SJCRH30 (cell line): ENCODE measurements around the gene BSPRY. TPM values are rescaled to one million over a fixed set of nuclear protein-coding genes. Genes with fewer than 3 reads are reported as not detected.

Experiments
- DNase-seq, 2 experiments: peaks; one replicate each; pipeline ENCODE4 v3.0.0-alpha.2; 2015 to 2020
- H3K27ac ChIP-seq: fragments of 250-450 bp; sonication (Bioruptor Pico); 2 replicates; pipeline ENCODE4 v1.5.1; 2020; ENCODE audit warnings: mild to moderate bottlenecking, moderate library complexity
- H3K27me3 ChIP-seq: fragments of 250-450 bp; sonication (Bioruptor Pico); 2 replicates; pipeline ENCODE4 v1.5.1; 2020; ENCODE audit warnings: mild to moderate bottlenecking, moderate library complexity
- H3K36me3 ChIP-seq: fragments of 250-450 bp; sonication (Bioruptor Pico); 2 replicates; pipeline ENCODE4 v1.5.1; 2020; ENCODE audit warnings: mild to moderate bottlenecking, moderate library complexity
- H3K4me1 ChIP-seq: fragments of 250-450 bp; sonication (Bioruptor Pico); 2 replicates; pipeline ENCODE4 v1.5.1; 2020; ENCODE audit warnings: mild to moderate bottlenecking, moderate library complexity
- H3K4me3 ChIP-seq: fragments of 250-450 bp; sonication (Bioruptor Pico); 2 replicates; pipeline ENCODE4 v1.5.1; 2020; ENCODE audit warnings: mild to moderate bottlenecking, moderate library complexity
- H3K9me3 ChIP-seq: fragments of 250-450 bp; sonication (Bioruptor Pico); replicated peaks from 2 replicates; pipeline ENCODE4 v1.5.1; 2020; ENCODE audit warnings: mild to moderate bottlenecking, moderate library complexity
- total RNA-seq: library from RNA; depleted of rRNA; stranded (reverse); fragments of >200 nt; shearing (Covaris generic); gene quantifications from 2 replicates; pipeline ENCODE4 v1.2.3, GENCODE V29; 2014; rRNA removed

Gene BSPRY
- total RNA-seq: 0.10 and 0.15 TPM in 2 replicates

GRCh38 chr9:113349445-113350094 lies at the start of gene BSPRY:
Gene BSPRY, plus strand, starts transcription at chr9:113349541. Its CDS starts 39 bp downstream, at chr9:113349580.
- Histone ChIP-seq H3K36me3 (no peaks in the 10 kb centered on the region), H3K27ac (no peak within 1 kb of the TSS), H3K4me1 (peaks cover 10% of the 10 kb centered on the region), H3K4me3 (no peak within 1 kb of the TSS), H3K9me3 (no peaks in the 10 kb centered on the region), H3K27me3 (peaks cover 10% of the 10 kb centered on the region; the same call in 1 of the 2 replicates)
- DNase-seq: no peak

GRCh38 chr9:113299800-113300292 lies 49.5 kb upstream of the BSPRY start:
- H3K27me3 ChIP-seq: 0 out of 2 replicates have a peak, but pooled peaks cover 3% of the 10 kb centered on the region

GRCh38 chr9:113301548-113301947 lies 47.8 kb upstream of the BSPRY start:
- Histone ChIP-seq H3K4me3 (no peak overlapping the region), H3K27me3 (peaks cover 3% of the 10 kb centered on the region; the same call in 1 of the 2 replicates)

More at GRCh38 chr9:113299800-113300292, 49.5 kb upstream of the BSPRY start:
- no peak overlapping the region for H3K4me3 ChIP-seq
- 0 out of 2 replicates have a peak, but pooled peaks cover 2% of the 10 kb centered on the region for H3K4me1 ChIP-seq
- no peaks in the 10 kb centered on the region for H3K36me3 ChIP-seq
- no peak overlapping the region for H3K27ac ChIP-seq
- DNase-seq: peak; percentile 46 to 67
- no peaks in the 10 kb centered on the region for H3K9me3 ChIP-seq

GRCh38 chr9:113302792-113303418 lies 46.4 kb upstream of the BSPRY start, which contains the start of gene RNF183:
Gene RNF183, minus strand, starts transcription at chr9:113303376. Its CDS starts 5,192 bp downstream, at chr9:113298184.
- Histone ChIP-seq H3K4me3 (no peak within 1 kb of the TSS), H3K27me3 (peaks cover 3% of the 10 kb centered on the region; the same call in 1 of the 2 replicates), H3K4me1 (0 out of 2 replicates have a peak, but pooled peaks cover 2% of the 10 kb centered on the region), H3K9me3 (no peaks in the 10 kb centered on the region), H3K36me3 (no peaks in the 10 kb centered on the region), H3K27ac (no peak within 1 kb of the TSS)
- DNase-seq: no peak

More at GRCh38 chr9:113301548-113301947, 47.8 kb upstream of the BSPRY start:
- no peaks in the 10 kb centered on the region for H3K9me3 ChIP-seq
- no peak for DNase-seq
- H3K36me3 ChIP-seq: no peaks in the 10 kb centered on the region
- H3K27ac ChIP-seq: no peak overlapping the region
- 0 out of 2 replicates have a peak, but pooled peaks cover 2% of the 10 kb centered on the region for H3K4me1 ChIP-seq

- H3K9me3 ChIP-seq: no peaks in the 10 kb centered on the region
Measured at GRCh38 chr9:113306566-113306965, 42.8 kb upstream of the BSPRY start.

GRCh38 chr9:113307396-113307975 lies 41.9 kb upstream of the BSPRY start:
- H3K27me3 ChIP-seq: peaks cover 3% of the 10 kb centered on the region; the same call in 1 of the 2 replicates

More at GRCh38 chr9:113306566-113306965, 42.8 kb upstream of the BSPRY start:
- peaks cover 14% of the 10 kb centered on the region for H3K4me1 ChIP-seq
- H3K36me3 ChIP-seq: no peaks in the 10 kb centered on the region
- H3K27ac ChIP-seq: no peak overlapping the region
- DNase-seq: no peak
- H3K27me3 ChIP-seq: peaks cover 3% of the 10 kb centered on the region; the same call in 1 of the 2 replicates
- H3K4me3 ChIP-seq: no peak overlapping the region

GRCh38 chr9:113309204-113309813 lies 40.0 kb upstream of the BSPRY start:
- no peak overlapping the region for H3K4me3 ChIP-seq
- H3K4me1 ChIP-seq: peaks cover 34% of the 10 kb centered on the region
- H3K27ac ChIP-seq: no peak overlapping the region
- peak; percentile 35 to 67 for DNase-seq
- no peaks in the 10 kb centered on the region for H3K9me3 ChIP-seq
- H3K36me3 ChIP-seq: no peaks in the 10 kb centered on the region
- no peaks in the 10 kb centered on the region; the same call in 1 of the 2 replicates for H3K27me3 ChIP-seq

More at GRCh38 chr9:113307396-113307975, 41.9 kb upstream of the BSPRY start:
- no peak overlapping the region for H3K4me3 ChIP-seq
- H3K9me3 ChIP-seq: no peaks in the 10 kb centered on the region
- DNase-seq: no peak
- H3K27ac ChIP-seq: no peak overlapping the region
- peaks cover 23% of the 10 kb centered on the region for H3K4me1 ChIP-seq
- H3K36me3 ChIP-seq: no peaks in the 10 kb centered on the region

GRCh38 chr9:113310538-113310937 lies 38.8 kb upstream of the BSPRY start:
- no peak overlapping the region for H3K27ac ChIP-seq
- H3K9me3 ChIP-seq: no peaks in the 10 kb centered on the region
- no peaks in the 10 kb centered on the region; the same call in 1 of the 2 replicates for H3K27me3 ChIP-seq
- H3K36me3 ChIP-seq: no peaks in the 10 kb centered on the region
- peak in 1 of 2 experiments; percentile 30 for DNase-seq
- H3K4me3 ChIP-seq: no peak overlapping the region
- peaks cover 34% of the 10 kb centered on the region for H3K4me1 ChIP-seq

- Histone ChIP-seq H3K4me1 (peaks cover 34% of the 10 kb centered on the region), H3K4me3 (no peak overlapping the region), H3K27ac (no peak overlapping the region), H3K36me3 (no peaks in the 10 kb centered on the region), H3K27me3 (no peaks in the 10 kb centered on the region), H3K9me3 (no peaks in the 10 kb centered on the region)
- no peak for DNase-seq
Measured at GRCh38 chr9:113311961-113312360, 37.4 kb upstream of the BSPRY start.

GRCh38 chr9:113313261-113313660 lies 36.1 kb upstream of the BSPRY start:
- Histone ChIP-seq H3K4me1 (peaks cover 34% of the 10 kb centered on the region), H3K4me3 (peak overlapping the region; percentile 38), H3K9me3 (no peaks in the 10 kb centered on the region), H3K36me3 (no peaks in the 10 kb centered on the region), H3K27me3 (no peaks in the 10 kb centered on the region), H3K27ac (peak overlapping the region; percentile 81)
- peak; percentile 93 to 95 for DNase-seq

- H3K4me3 ChIP-seq: no peak overlapping the region
- H3K4me1 ChIP-seq: peaks cover 34% of the 10 kb centered on the region
- no peak overlapping the region for H3K27ac ChIP-seq
- H3K27me3 ChIP-seq: no peaks in the 10 kb centered on the region
- H3K9me3 ChIP-seq: no peaks in the 10 kb centered on the region
- DNase-seq: no peak
- H3K36me3 ChIP-seq: no peaks in the 10 kb centered on the region
Measured at GRCh38 chr9:113315231-113315630, 34.1 kb upstream of the BSPRY start.

- Histone ChIP-seq H3K27me3 (no peaks in the 10 kb centered on the region), H3K27ac (no peak overlapping the region), H3K4me3 (no peak overlapping the region), H3K36me3 (no peaks in the 10 kb centered on the region), H3K4me1 (peaks cover 26% of the 10 kb centered on the region), H3K9me3 (no peaks in the 10 kb centered on the region)
- no peak for DNase-seq
Measured at GRCh38 chr9:113316030-113316429, 33.3 kb upstream of the BSPRY start.

- peaks cover 8% of the 10 kb centered on the region for H3K4me1 ChIP-seq
- no peak overlapping the region for H3K4me3 ChIP-seq
- H3K27ac ChIP-seq: no peak overlapping the region
- no peak for DNase-seq
- H3K27me3 ChIP-seq: no peaks in the 10 kb centered on the region
- H3K9me3 ChIP-seq: no peaks in the 10 kb centered on the region
- no peaks in the 10 kb centered on the region for H3K36me3 ChIP-seq
Measured at GRCh38 chr9:113317777-113318176, 31.6 kb upstream of the BSPRY start.

- no peaks in the 10 kb centered on the region for H3K36me3 ChIP-seq
- no peaks in the 10 kb centered on the region for H3K9me3 ChIP-seq
- no peak for DNase-seq
- no peaks in the 10 kb centered on the region for H3K4me1 ChIP-seq
- H3K27ac ChIP-seq: no peak overlapping the region
- H3K4me3 ChIP-seq: no peak overlapping the region
- no peaks in the 10 kb centered on the region for H3K27me3 ChIP-seq
Measured at GRCh38 chr9:113319054-113319453, 30.3 kb upstream of the BSPRY start.
